ENCODE data around the gene LCA5L. TPM values are rescaled to one million over a fixed set of nuclear protein-coding genes. Genes with fewer than 3 reads are reported as not detected.

The LCA5L gene
- total RNA-seq, 2 experiments from 2014 or later, result not detected

GRCh38 chr21:39466584-39466983, 21.0 kb upstream of the LCA5L start:
- DNase-seq, result no peak
- Mint-ChIP-seq H3K27me3 (no peaks in the 10 kb centered on the region), H3K36me3 (ENCODE audit: low read depth) (no peaks in the 10 kb centered on the region), H3K27ac (no peak overlapping the region), H3K9me3 (no peaks in the 10 kb centered on the region), H3K4me1 (no peaks in the 10 kb centered on the region), H3K4me3 (no peak overlapping the region)
- ChIA-PET CTCF (no interaction called here), POLR2A (no interaction called here)

GRCh38 chr21:39463308-39463707, 17.7 kb upstream of the LCA5L start:
- no peak overlapping the region for H3K4me3 Mint-ChIP-seq
- peaks cover 4% of the 10 kb centered on the region for H3K4me1 Mint-ChIP-seq
- no peak overlapping the region for H3K27ac Mint-ChIP-seq
- H3K36me3 Mint-ChIP-seq (ENCODE audit: low read depth), result no peaks in the 10 kb centered on the region
- H3K9me3 Mint-ChIP-seq, result no peaks in the 10 kb centered on the region
- no peaks in the 10 kb centered on the region for H3K27me3 Mint-ChIP-seq
- CTCF ChIA-PET, result no interaction called here
- DNase-seq, result no peak
- POLR2A ChIA-PET, result no interaction called here

GRCh38 chr21:39461419-39461818, 15.8 kb upstream of the LCA5L start:
- no peaks in the 10 kb centered on the region for H3K9me3 Mint-ChIP-seq
- no peak for DNase-seq
- no peaks in the 10 kb centered on the region for H3K36me3 Mint-ChIP-seq (ENCODE audit: low read depth)
- ChIA-PET POLR2A (interaction anchor here (0.7 kb wide), 1 partner anchor 209 kb away, joined by 3 read pairs; no protein-coding TSS in a partner anchor), CTCF (interaction anchor here (1.3 kb wide), 1 partner anchor 21 kb away, joined by 4 read pairs; no protein-coding TSS in a partner anchor)
- no peak overlapping the region for H3K27ac Mint-ChIP-seq
- H3K4me3 Mint-ChIP-seq, result no peak overlapping the region
- H3K27me3 Mint-ChIP-seq, result no peaks in the 10 kb centered on the region
- peaks cover 4% of the 10 kb centered on the region for H3K4me1 Mint-ChIP-seq

- Mint-ChIP-seq H3K27ac (no peak overlapping the region), H3K9me3 (no peaks in the 10 kb centered on the region), H3K4me3 (no peak overlapping the region), H3K4me1 (peaks cover 4% of the 10 kb centered on the region), H3K27me3 (peaks cover 3% of the 10 kb centered on the region), H3K36me3 (ENCODE audit: low read depth) (no peaks in the 10 kb centered on the region)
- no peak for DNase-seq
- CTCF ChIA-PET, result no interaction called here
- POLR2A ChIA-PET, result no interaction called here
These were observed 11.1 kb upstream of the LCA5L start for GRCh38 chr21:39456665-39457064.

GRCh38 chr21:39454949-39455668, 9.5 kb upstream of the LCA5L start:
- Mint-ChIP-seq H3K4me1 (no peaks in the 10 kb centered on the region), H3K36me3 (ENCODE audit: low read depth) (no peaks in the 10 kb centered on the region), H3K9me3 (no peaks in the 10 kb centered on the region), H3K27ac (no peak overlapping the region), H3K4me3 (no peak overlapping the region), H3K27me3 (peaks cover 6% of the 10 kb centered on the region)
- no peak for DNase-seq
- CTCF ChIA-PET, result interaction anchor here (1.4 kb wide), 1 partner anchor 12 kb away, joined by 3 read pairs; no protein-coding TSS in a partner anchor
- POLR2A ChIA-PET, result no interaction called here

- no peak for DNase-seq
- POLR2A ChIA-PET, result interaction anchor here (1.0 kb wide), 1 partner anchor 105 kb away, joined by 3 read pairs; the partner anchor contains the start of gene HMGN1
- no peaks in the 10 kb centered on the region for H3K9me3 Mint-ChIP-seq
These were observed 8.1 kb upstream of the LCA5L start for GRCh38 chr21:39453571-39454179.

GRCh38 chr21:39452970-39453342, 7.4 kb upstream of the LCA5L start:
- Mint-ChIP-seq H3K36me3 (ENCODE audit: low read depth) (no peaks in the 10 kb centered on the region), H3K27me3 (peaks cover 14% of the 10 kb centered on the region), H3K27ac (no peak overlapping the region), H3K4me3 (no peak overlapping the region), H3K4me1 (no peaks in the 10 kb centered on the region), H3K9me3 (no peaks in the 10 kb centered on the region)
- ChIA-PET POLR2A (interaction anchor here (1.0 kb wide), 1 partner anchor 104 kb away, joined by 3 read pairs; the partner anchor contains the start of gene HMGN1), CTCF (interaction anchor here (1.6 kb wide), 1 partner anchor 65 kb away, joined by 3 read pairs; no protein-coding TSS in a partner anchor)
- DNase-seq, result no peak

More at GRCh38 chr21:39453571-39454179, 8.1 kb upstream of the LCA5L start:
- CTCF ChIA-PET, result no interaction called here
- Mint-ChIP-seq H3K27me3 (peaks cover 14% of the 10 kb centered on the region), H3K27ac (no peak overlapping the region), H3K4me1 (no peaks in the 10 kb centered on the region), H3K4me3 (no peak overlapping the region), H3K36me3 (ENCODE audit: low read depth) (no peaks in the 10 kb centered on the region)

- DNase-seq, result no peak
- no peaks in the 10 kb centered on the region for H3K36me3 Mint-ChIP-seq (ENCODE audit: low read depth)
- no peaks in the 10 kb centered on the region for H3K9me3 Mint-ChIP-seq
- H3K27ac Mint-ChIP-seq, result no peak overlapping the region
- POLR2A ChIA-PET, result interaction anchor here (1.0 kb wide), 1 partner anchor 104 kb away, joined by 3 read pairs; the partner anchor contains the start of gene HMGN1
- no peaks in the 10 kb centered on the region for H3K4me1 Mint-ChIP-seq
- no peak overlapping the region for H3K4me3 Mint-ChIP-seq
- peaks cover 14% of the 10 kb centered on the region for H3K27me3 Mint-ChIP-seq
- CTCF ChIA-PET, result interaction anchor here (1.6 kb wide), 1 partner anchor 66 kb away, joined by 3 read pairs; no protein-coding TSS in a partner anchor
These were observed 6.8 kb upstream of the LCA5L start for GRCh38 chr21:39452207-39452969.

- no peaks in the 10 kb centered on the region for H3K9me3 Mint-ChIP-seq
- ChIA-PET CTCF (interaction anchor here (1.6 kb wide), 1 partner anchor 67 kb away, joined by 3 read pairs; no protein-coding TSS in a partner anchor), POLR2A (no interaction called here)
- peaks cover 2% of the 10 kb centered on the region for H3K4me1 Mint-ChIP-seq
- H3K27me3 Mint-ChIP-seq, result peaks cover 14% of the 10 kb centered on the region
- H3K36me3 Mint-ChIP-seq (ENCODE audit: low read depth), result no peaks in the 10 kb centered on the region
- H3K4me3 Mint-ChIP-seq, result no peak within 1 kb of the TSS
- H3K27ac Mint-ChIP-seq, result no peak within 1 kb of the TSS
- no peak for DNase-seq
These were observed 6.0 kb upstream of the LCA5L start, which contains the start of gene SH3BGR for GRCh38 chr21:39451332-39452206. Gene SH3BGR, plus strand, starts transcription at chr21:39451970. Its CDS starts 127 bp downstream, at chr21:39452097.

- Mint-ChIP-seq H3K4me3 (no peak overlapping the region), H3K4me1 (peaks cover 14% of the 10 kb centered on the region), H3K27ac (no peak overlapping the region), H3K36me3 (ENCODE audit: low read depth) (no peaks in the 10 kb centered on the region), H3K27me3 (peaks cover 30% of the 10 kb centered on the region), H3K9me3 (no peaks in the 10 kb centered on the region)
- DNase-seq, result no peak
- ChIA-PET CTCF (no interaction called here), POLR2A (no interaction called here)
These were observed 1.7 kb upstream of the LCA5L start for GRCh38 chr21:39447264-39447663.

GRCh38 chr21:39444421-39445180, 977 bp downstream of the LCA5L start:
- no peak for DNase-seq
- POLR2A ChIA-PET, result interaction anchor here (1.0 to 1.5 kb wide), 2 partner anchors 47 to 262 kb away, joined by 3 to 5 read pairs; partner anchors contain the start of gene PSMG1
- Mint-ChIP-seq H3K4me1 (peaks cover 14% of the 10 kb centered on the region), H3K27me3 (peaks cover 31% of the 10 kb centered on the region), H3K9me3 (no peaks in the 10 kb centered on the region), H3K36me3 (ENCODE audit: low read depth) (no peaks in the 10 kb centered on the region), H3K27ac (peak overlapping the region; percentile 27), H3K4me3 (peak overlapping the region; percentile 83)
- CTCF ChIA-PET, result interaction anchor here (1.0 to 1.4 kb wide), 2 partner anchors 57 to 261 kb away, joined by 4 read pairs; partner anchors contain the start of gene PSMG1
